H9 (cell line): Measurements from ENCODE around the gene NAT16. TPM values are rescaled to one million over a fixed set of nuclear protein-coding genes. Genes with fewer than 3 reads are reported as not detected.

Source experiments
- DNase-seq: peaks from one replicate; pipeline ENCODE4 v3.0.0-alpha.2; 2017
- H2AFZ ChIP-seq: one replicate; pipeline ENCODE4 v1.6.1; 2013; ENCODE audit warnings: mild to moderate bottlenecking, low read length, control low read depth, moderate library complexity
- H2AK5ac ChIP-seq: 2 replicates; pipeline ENCODE4 v1.6.1; 2013; ENCODE audit warnings: low read length, control low read depth, mixed read lengths; ENCODE audit not compliant: insufficient read length
- H2BK120ac ChIP-seq: one replicate; pipeline ENCODE4 v1.6.1; 2013; ENCODE audit warnings: low read depth, mild to moderate bottlenecking, low read length, control low read depth, inconsistent platforms; ENCODE audit not compliant: poor library complexity, severe bottlenecking
- H2BK12ac ChIP-seq: 2 replicates; pipeline ENCODE4 v1.6.1; 2013; ENCODE audit warnings: low read length, control low read depth, mixed read lengths, low read depth; ENCODE audit not compliant: insufficient read length
- H2BK15ac ChIP-seq: 2 replicates; pipeline ENCODE4 v1.6.1; 2013; ENCODE audit warnings: low read depth, low read length, control low read depth
- H2BK20ac ChIP-seq: one replicate; pipeline ENCODE4 v1.6.1; 2013; ENCODE audit warnings: low read depth, mild to moderate bottlenecking, low read length, control low read depth, inconsistent platforms; ENCODE audit not compliant: poor library complexity, severe bottlenecking
- H2BK5ac ChIP-seq: 2 replicates; pipeline ENCODE4 v1.6.1; 2013; ENCODE audit warnings: low read length, control low read depth, mixed read lengths; ENCODE audit not compliant: insufficient read length
- H3K14ac ChIP-seq: 2 replicates; pipeline ENCODE4 v1.6.1; 2013; ENCODE audit warnings: low read length, control low read depth; ENCODE audit not compliant: insufficient read depth
- H3K18ac ChIP-seq: 2 replicates; pipeline ENCODE4 v1.6.1; 2013; ENCODE audit warnings: low read depth, mild to moderate bottlenecking, mixed read lengths, low read length, control low read depth; ENCODE audit not compliant: insufficient read length
- H3K23ac ChIP-seq: 2 replicates; pipeline ENCODE4 v1.6.1; 2013; ENCODE audit warnings: low read length, control low read depth, mixed read lengths, low read depth; ENCODE audit not compliant: insufficient read length
- H3K23me2 ChIP-seq: 2 replicates; pipeline ENCODE4 v1.6.1; 2013; ENCODE audit warnings: low read depth, mild to moderate bottlenecking, mixed read lengths, low read length, control low read depth; ENCODE audit not compliant: insufficient read length, poor library complexity, severe bottlenecking
- H3K27ac ChIP-seq: 2 replicates; pipeline ENCODE4 v1.5.1; 2013; ENCODE audit warnings: low read length, control low read depth, mixed read lengths, low read depth; ENCODE audit not compliant: insufficient read length
- H3K27me3 ChIP-seq: 2 replicates; pipeline ENCODE4 v1.6.1; 2013; ENCODE audit warnings: low read length, control low read depth, inconsistent platforms; ENCODE audit not compliant: insufficient read depth
- H3K4ac ChIP-seq: 2 replicates; pipeline ENCODE4 v1.6.1; 2013; ENCODE audit warnings: low read depth, mild to moderate bottlenecking, control low read depth, inconsistent platforms, low read length, moderate library complexity
- H3K4me1 ChIP-seq: 2 replicates; pipeline ENCODE4 v1.6.1; 2013; ENCODE audit warnings: low read length, control low read depth, inconsistent platforms; ENCODE audit not compliant: insufficient read depth
- H3K4me2 ChIP-seq: 2 replicates; pipeline ENCODE4 v1.6.1; 2013; ENCODE audit warnings: low read length, control low read depth, mixed read lengths; ENCODE audit not compliant: insufficient read length, insufficient read depth
- H3K56ac ChIP-seq: 2 replicates; pipeline ENCODE4 v1.6.1; 2013; ENCODE audit warnings: low read depth, mild to moderate bottlenecking, mixed read lengths, low read length, control low read depth; ENCODE audit not compliant: insufficient read length
- H3K79me1 ChIP-seq: 2 replicates; pipeline ENCODE4 v1.6.1; 2013; ENCODE audit warnings: low read depth, mild to moderate bottlenecking, moderate library complexity, low read length, control low read depth, inconsistent platforms; ENCODE audit not compliant: insufficient read depth, poor library complexity, severe bottlenecking
- H3K79me2 ChIP-seq: 2 replicates; pipeline ENCODE4 v1.6.1; 2013; ENCODE audit warnings: low read length, control low read depth, inconsistent platforms; ENCODE audit not compliant: insufficient read depth
- H3K9ac ChIP-seq: 2 replicates; pipeline ENCODE4 v1.6.1; 2013; ENCODE audit warnings: low read length, control low read depth, mixed read lengths; ENCODE audit not compliant: insufficient read length; ENCODE audit errors: extremely low read depth
- H3K9me3 ChIP-seq: one replicate; pipeline ENCODE4 v1.6.1; 2013; ENCODE audit warnings: low read depth, low read length, inconsistent platforms; ENCODE audit not compliant: control insufficient read depth
- H3T11ph ChIP-seq: one replicate; pipeline ENCODE4 v1.6.1; 2013; ENCODE audit warnings: mild to moderate bottlenecking, low read length, control low read depth, inconsistent platforms
- H4K20me1 ChIP-seq: one replicate; pipeline ENCODE4 v1.6.1; 2013; ENCODE audit not compliant: control insufficient read depth, insufficient read length, insufficient read depth
- H4K5ac ChIP-seq: 2 replicates; pipeline ENCODE4 v1.6.1; 2013; ENCODE audit warnings: low read depth, mild to moderate bottlenecking, mixed read lengths, low read length, control low read depth; ENCODE audit not compliant: insufficient read length
- H4K8ac ChIP-seq: replicated peaks from 2 replicates; pipeline ENCODE4 v1.6.1; 2013; ENCODE audit warnings: low read length, control low read depth, mixed read lengths, low read depth; ENCODE audit not compliant: insufficient read length
- H4K91ac ChIP-seq: 2 replicates; pipeline ENCODE4 v1.6.1; 2013; ENCODE audit warnings: low read depth, mild to moderate bottlenecking, moderate library complexity, mixed read lengths, low read length, control low read depth; ENCODE audit not compliant: insufficient read length
- H3K27ac Mint-ChIP-seq, 3 experiments: 2 replicates in 2 of 3; 3 replicates in 1 of 3; pipeline ENCODE4 v1.8.0; 2020 to 2021; ENCODE audit warnings: mixed read lengths in 3 of 3, mild to moderate bottlenecking in 1 of 3, moderate library complexity in 1 of 3
- H3K27me3 Mint-ChIP-seq: 2 replicates; pipeline ENCODE4 v1.8.0; 2021; ENCODE audit warnings: low read depth, mild to moderate bottlenecking, moderate library complexity, mixed read lengths
- H3K36me3 Mint-ChIP-seq, 3 experiments: 2 replicates in 2 of 3; 3 replicates in 1 of 3; pipeline ENCODE4 v1.8.0; 2020 to 2021; ENCODE audit warnings: low read depth in 3 of 3, mixed read lengths in 3 of 3; ENCODE audit not compliant: insufficient read depth in 1 of 3
- H3K4me1 Mint-ChIP-seq, 2 experiments: 2 replicates each; pipeline ENCODE4 v1.8.0; 2020; ENCODE audit warnings: mixed read lengths in 2 of 2
- H3K4me3 Mint-ChIP-seq, 2 experiments: 2 replicates in 1 of 2; 3 replicates in 1 of 2; pipeline ENCODE4 v1.8.0; 2020 to 2021; ENCODE audit warnings: mild to moderate bottlenecking in 2 of 2, mixed read lengths in 2 of 2, moderate library complexity in 1 of 2
- H3K9me3 Mint-ChIP-seq, 2 experiments: 2 replicates in 1 of 2; 3 replicates in 1 of 2; pipeline ENCODE4 v1.8.0; 2020; ENCODE audit warnings: mild to moderate bottlenecking in 2 of 2, mixed read lengths in 2 of 2, moderate library complexity in 1 of 2
- WGBS: extraction: QIAGEN DNeasy Blood & Tissue Kit; methylation state at CpG from one replicate; pipeline ENCODE4 v1.1.7; 2013; ENCODE audit warnings: missing lambda C conversion rate, low lambda C conversion rate, mixed read lengths; ENCODE audit not compliant: insufficient read length; ENCODE audit errors: extremely low coverage; 5-methylcytosine and 5-hydroxymethylcytosine counted together
- total RNA-seq: library from RNA; stranded (reverse); gene quantifications from 2 replicates; pipeline ENCODE4 v1.2.1, GENCODE V29; 2021
- TF ChIP-seq, protein P1 (sequence below): fragments of 200-600 bp; sonication (generic); conservative IDR thresholded peaks from 3 replicates; pipeline ENCODE4 v1.8.0; 2021; ENCODE audit warnings: antibody characterized with exemption, mild to moderate bottlenecking

Gene NAT16
- total RNA-seq, 1 experiment from 2014 or later = 0.50 TPM

DNA sequence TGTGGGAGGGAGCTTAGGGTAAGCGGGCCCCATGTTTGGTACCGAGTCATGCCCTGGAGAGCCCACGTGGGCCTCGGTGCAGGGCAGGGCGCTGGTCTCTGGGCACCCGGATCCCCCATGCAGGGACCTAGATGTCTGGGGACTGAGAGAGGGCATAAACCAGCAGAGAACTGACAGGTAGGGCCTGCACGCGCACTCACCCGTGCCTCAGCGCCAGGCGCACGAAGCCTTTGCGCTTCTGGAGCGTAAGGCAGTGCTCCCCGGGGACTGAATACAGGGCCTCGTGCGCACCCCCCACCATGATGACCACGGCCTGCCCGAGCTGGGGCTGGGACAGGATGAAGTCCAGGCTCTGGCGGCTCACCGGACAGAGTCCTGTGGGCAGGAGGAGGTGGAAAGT, 17.9 kb upstream of the NAT16 start:
- H2BK20ac ChIP-seq = no peak overlapping the region
- no CpG with 5 or more reads among the region's 21 CpGs for WGBS
- H2AK5ac ChIP-seq = no peak overlapping the region
- no peak overlapping the region for H3K27ac Mint-ChIP-seq
- TF ChIP-seq, protein P1, sequence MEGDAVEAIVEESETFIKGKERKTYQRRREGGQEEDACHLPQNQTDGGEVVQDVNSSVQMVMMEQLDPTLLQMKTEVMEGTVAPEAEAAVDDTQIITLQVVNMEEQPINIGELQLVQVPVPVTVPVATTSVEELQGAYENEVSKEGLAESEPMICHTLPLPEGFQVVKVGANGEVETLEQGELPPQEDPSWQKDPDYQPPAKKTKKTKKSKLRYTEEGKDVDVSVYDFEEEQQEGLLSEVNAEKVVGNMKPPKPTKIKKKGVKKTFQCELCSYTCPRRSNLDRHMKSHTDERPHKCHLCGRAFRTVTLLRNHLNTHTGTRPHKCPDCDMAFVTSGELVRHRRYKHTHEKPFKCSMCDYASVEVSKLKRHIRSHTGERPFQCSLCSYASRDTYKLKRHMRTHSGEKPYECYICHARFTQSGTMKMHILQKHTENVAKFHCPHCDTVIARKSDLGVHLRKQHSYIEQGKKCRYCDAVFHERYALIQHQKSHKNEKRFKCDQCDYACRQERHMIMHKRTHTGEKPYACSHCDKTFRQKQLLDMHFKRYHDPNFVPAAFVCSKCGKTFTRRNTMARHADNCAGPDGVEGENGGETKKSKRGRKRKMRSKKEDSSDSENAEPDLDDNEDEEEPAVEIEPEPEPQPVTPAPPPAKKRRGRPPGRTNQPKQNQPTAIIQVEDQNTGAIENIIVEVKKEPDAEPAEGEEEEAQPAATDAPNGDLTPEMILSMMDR = no peak
- H3K56ac ChIP-seq = no peak overlapping the region
- no peak overlapping the region for H3K18ac ChIP-seq
- no peak overlapping the region for H3K23ac ChIP-seq
- no peak overlapping the region for H2BK12ac ChIP-seq
- H4K8ac ChIP-seq = no peak overlapping the region
- H3K4me1 Mint-ChIP-seq = peaks cover 14 to 19% of the 10 kb centered on the region in 2 experiments
- no peaks in the 10 kb centered on the region for H3K27me3 ChIP-seq
- H3K79me2 ChIP-seq = no peaks in the 10 kb centered on the region
- H4K91ac ChIP-seq = no peak overlapping the region
- no peak overlapping the region for H3K9ac ChIP-seq
- no peak overlapping the region for H2BK120ac ChIP-seq
- peaks cover 11% of the 10 kb centered on the region for H3K27me3 Mint-ChIP-seq
- H3K23me2 ChIP-seq = peaks cover 3% of the 10 kb centered on the region
- H3K27ac ChIP-seq = no peak overlapping the region
- DNase-seq = no peak
- no peaks in the 10 kb centered on the region; the same call in 1 of the 2 replicates for H3K4me1 ChIP-seq
- H2AFZ ChIP-seq = no peak overlapping the region
- H4K5ac ChIP-seq = no peak overlapping the region
- no peak overlapping the region for H3T11ph ChIP-seq
- no peak overlapping the region for H3K4me3 Mint-ChIP-seq
- no peaks in the 10 kb centered on the region for H3K36me3 Mint-ChIP-seq
- no peaks in the 10 kb centered on the region for H3K9me3 Mint-ChIP-seq
- H3K4me2 ChIP-seq = no peak overlapping the region
- no peak overlapping the region for H3K14ac ChIP-seq
- H3K4ac ChIP-seq = no peak overlapping the region
- H3K79me1 ChIP-seq = no peaks in the 10 kb centered on the region
- no peak overlapping the region for H2BK15ac ChIP-seq
- H3K9me3 ChIP-seq = no peaks in the 10 kb centered on the region
- H2BK5ac ChIP-seq = no peak overlapping the region
- no peaks in the 10 kb centered on the region for H4K20me1 ChIP-seq
